ENCODE results near the gene HTR3B. TPM values are rescaled to one million over a fixed set of nuclear protein-coding genes. Genes with fewer than 3 reads are reported as not detected.
A peak's percentile ranks its signal among the peaks of the same experiment; 100 is the strongest.

The HTR3B gene
- polyA plus RNA-seq, 1 donor (not counting 4 experiments of a cell fraction or from before 2014, with no cell fraction given): not detected

GRCh38 chr11:113994077-113994954, 89.7 kb downstream of the HTR3B start:
- dilution Hi-C loops (cut with MboI; ENCODE audit: extremely low pct_ligation_motif_present, low sequenced_read_pairs): no loop called here
- H3K4me1 ChIP-seq (ENCODE audit: control insufficient read depth, extremely low read depth, insufficient read depth, low read length): no peaks in the 10 kb centered on the region
- H2AFZ ChIP-seq (ENCODE audit: control insufficient read depth, low read length): no peak overlapping the region
- no peaks in the 10 kb centered on the region for H3K27me3 ChIP-seq (ENCODE audit: control insufficient read depth, extremely low read depth, insufficient read depth, low read length)
- H3K27ac ChIP-seq (ENCODE audit: control insufficient read depth, insufficient read depth, low read length): no peak overlapping the region
- no peak for DNase-seq (ENCODE audit: low read depth, low spot score)
- H3K79me2 ChIP-seq (ENCODE audit: control insufficient read depth, insufficient read depth, low read length): no peaks in the 10 kb centered on the region
- no peak overlapping the region for H3K4me2 ChIP-seq (ENCODE audit: control insufficient read depth, extremely low read depth, insufficient read depth, low read depth, low read length)
- TF ChIP-seq CTCF (optimal IDR thresholded peaks at IDR 0.05 in 1 of 3, IDR thresholded peaks at IDR 0.05 in 1 of 3, conservative IDR thresholded peaks at IDR 0.05 in 1 of 3; ENCODE audit: extremely low read depth in 1 of 3, insufficient read depth in 2 of 3, low read length in 3 of 3) (peak; percentile 56 to 66 (median 62)), EZH2 (IDR thresholded peaks at IDR 0.05; ENCODE audit: low read length) (no peak)
- FAIRE-seq: no peak
- H4K20me1 ChIP-seq (ENCODE audit: control insufficient read depth, extremely low read depth, insufficient read depth, low read length): no peaks in the 10 kb centered on the region
- no peak overlapping the region for H3K9ac ChIP-seq (ENCODE audit: control insufficient read depth, extremely low read depth, insufficient read depth, low read length)
- no peaks in the 10 kb centered on the region for H3K36me3 ChIP-seq (ENCODE audit: control insufficient read depth in 2 of 2, extremely low read depth in 1 of 2, insufficient read depth in 2 of 2, low read length in 2 of 2)
- no peak overlapping the region for H3K4me3 ChIP-seq (ENCODE audit: control insufficient read depth in 2 of 3, extremely low read depth in 1 of 3, insufficient read depth in 2 of 3, low read depth in 1 of 3, low read length in 3 of 3)
- no peaks in the 10 kb centered on the region for H3K9me1 ChIP-seq (ENCODE audit: control insufficient read depth, extremely low read depth, insufficient read depth, low read length)
- H3K9me3 ChIP-seq (ENCODE audit: control insufficient read depth, low read depth, low read length): no peaks in the 10 kb centered on the region

Small RNAs within 50 kb of the gene (small RNA-seq; reads per million reads assigned to genes)
- 0 reads per million in 3 experiments for gene RNU6-1107P (ENCODE audit: insufficient read length in 3 of 3, low read depth in 3 of 3, low replicate concordance in 1 of 3)

Other genes starting within 250 kb of the HTR3B start
- gene TMPRSS5, start 198.5 kb upstream of the HTR3B start, polyA plus RNA-seq: 0.04 to 0.19 TPM (median 0.06 TPM) in 3 replicates
- 13.7 to 21.3 TPM (median 17.0 TPM) in 3 replicates for gene ZW10, start 131.1 kb upstream of the HTR3B start, polyA plus RNA-seq
- gene CLDN25, start 125.0 kb upstream of the HTR3B start, polyA plus RNA-seq: not detected in 3 replicates
- 24.1 to 37.4 TPM (median 31.0 TPM) in 3 replicates for gene USP28, start 29.2 kb upstream of the HTR3B start, polyA plus RNA-seq
- not detected in 3 replicates for gene HTR3A, start 70.3 kb downstream of the HTR3B start, polyA plus RNA-seq
- 0.18 to 0.39 TPM in 2 of 3 replicates, not detected in the other for gene ZBTB16, start 154.9 kb downstream of the HTR3B start, polyA plus RNA-seq

Measured in keratinocyte (primary cell).